Psoas muscle (tissue), 8 donors: ENCODE data around the gene SMG6. TPM values are rescaled to one million over a fixed set of nuclear protein-coding genes. Genes with fewer than 3 reads are reported as not detected.
A peak's percentile ranks its signal among the peaks of the same experiment; 100 is the strongest.

Experiments used
- ATAC-seq, 4 donors: fragments of 200-7000 bp; cut with Tn5 transposase; one replicate each; pipeline ENCODE4 v1.9.1; 2020; ENCODE audit warnings: moderate library complexity in 3 of 4, mild to moderate bottlenecking in 2 of 4
- DNase-seq, 2 donors: peaks; one replicate each; pipeline ENCODE4 v3.0.0-alpha.2; 2020
- H3K27ac ChIP-seq: fragments of 200-600 bp; one replicate; pipeline ENCODE4 v1.8.0; 2022
- H3K27me3 ChIP-seq, 3 donors: fragments of 200-600 bp in 1 of 3; one replicate each; pipeline versions ENCODE4 v1.6.1 to v1.8.0; 2013 to 2022; ENCODE audit warnings: low read length in 2 of 3, mild to moderate bottlenecking in 2 of 3, moderate library complexity in 1 of 3; ENCODE audit not compliant: insufficient read depth in 3 of 3
- H3K36me3 ChIP-seq, 2 donors: fragments of 200-600 bp in 1 of 2; one replicate each; pipeline versions ENCODE4 v1.6.1 to v1.8.0; 2013 to 2022; ENCODE audit warnings: low read depth in 1 of 2, mild to moderate bottlenecking in 1 of 2, moderate library complexity in 1 of 2; ENCODE audit not compliant: insufficient read depth in 1 of 2
- H3K4me1 ChIP-seq: fragments of 200-600 bp; one replicate; pipeline ENCODE4 v1.8.0; 2022
- H3K4me3 ChIP-seq: fragments of 200-600 bp; one replicate; pipeline ENCODE4 v1.8.0; 2022; ENCODE audit warnings: mild to moderate bottlenecking
- H3K9me3 ChIP-seq: fragments of 200-600 bp; one replicate; pipeline ENCODE4 v1.8.0; 2022
- WGBS, 3 donors: extraction: QIAGEN DNeasy Blood & Tissue Kit; methylation state at CpG; one replicate each; pipeline versions ENCODE4 v1.1.6 to v1.1.7; 2013; 5-methylcytosine and 5-hydroxymethylcytosine counted together
- intact Hi-C, 2 donors: fragments of 100-400 bp; cut with DNase I; formaldehyde crosslinking; loops; one replicate each; pipeline versions ENCODE4 v1.11.0 to v1.14.2; 2022
- polyA plus RNA-seq, 3 donors: library from polyadenylated mRNA; stranded (reverse); fragments of 200-250 nt; gene quantifications; one replicate each; pipeline ENCODE4 v1.2.3, GENCODE V29; 2013
- total RNA-seq, 4 donors: library from RNA; stranded (reverse); fragmentation: NEBNext Ultra II Directional in 2 of 4; extraction: Animal tissue kit (Norgen Biotek cat#: 25700) in 2 of 4; gene quantifications; one replicate each; pipeline versions ENCODE4 v1.2.1 to v1.2.4, GENCODE V29; 2021 to 2023
- TF ChIP-seq, protein P1 (sequence below): fragments of 200-600 bp; IDR thresholded peaks from one replicate; pipeline ENCODE4 v1.8.0; 2022; ENCODE audit warnings: antibody characterized with exemption
- donor health status: healthy with polysubstance abuse.
- donor health status: DM: no; HTN: no; CAD: no; lungs with moderate emphysema.
- donor health status: Bipolar disorder and iron deficiency.
- donor health status: healthy.
- donor health status: DM: yes; HTN: yes; CAD: no.
- donor health status: DM: no; HTN: no; CAD: no.
- donor health status: DM: no; HTN: no; CAD: no.
- donor health status: DM: yes; HTN: yes; CAD: no.

The SMG6 gene
- total and polyA plus RNA-seq, 7 donors = 9.4 to 24.1 (median 16.3) TPM

DNA sequence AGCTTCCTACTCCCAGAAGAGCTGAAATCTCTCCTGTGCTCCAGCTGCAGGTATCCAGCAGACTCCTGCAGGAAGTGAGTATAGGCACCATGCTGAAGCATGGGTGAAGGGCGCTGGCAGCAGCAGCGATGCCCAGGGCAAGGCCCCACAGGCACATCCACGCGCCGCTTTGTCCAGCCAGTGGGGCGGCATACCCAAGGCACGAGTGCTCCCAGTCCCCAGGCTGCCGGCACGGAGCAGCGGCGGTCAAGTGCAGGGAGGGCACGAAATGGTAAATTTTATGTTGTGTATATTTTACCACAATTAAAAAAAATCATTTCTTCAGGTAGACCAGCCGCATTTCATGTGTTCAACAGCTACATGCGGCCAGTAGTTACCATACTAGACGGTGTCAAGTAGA, 175.6 kb downstream of the SMG6 start:
- TF ChIP-seq, protein P1, sequence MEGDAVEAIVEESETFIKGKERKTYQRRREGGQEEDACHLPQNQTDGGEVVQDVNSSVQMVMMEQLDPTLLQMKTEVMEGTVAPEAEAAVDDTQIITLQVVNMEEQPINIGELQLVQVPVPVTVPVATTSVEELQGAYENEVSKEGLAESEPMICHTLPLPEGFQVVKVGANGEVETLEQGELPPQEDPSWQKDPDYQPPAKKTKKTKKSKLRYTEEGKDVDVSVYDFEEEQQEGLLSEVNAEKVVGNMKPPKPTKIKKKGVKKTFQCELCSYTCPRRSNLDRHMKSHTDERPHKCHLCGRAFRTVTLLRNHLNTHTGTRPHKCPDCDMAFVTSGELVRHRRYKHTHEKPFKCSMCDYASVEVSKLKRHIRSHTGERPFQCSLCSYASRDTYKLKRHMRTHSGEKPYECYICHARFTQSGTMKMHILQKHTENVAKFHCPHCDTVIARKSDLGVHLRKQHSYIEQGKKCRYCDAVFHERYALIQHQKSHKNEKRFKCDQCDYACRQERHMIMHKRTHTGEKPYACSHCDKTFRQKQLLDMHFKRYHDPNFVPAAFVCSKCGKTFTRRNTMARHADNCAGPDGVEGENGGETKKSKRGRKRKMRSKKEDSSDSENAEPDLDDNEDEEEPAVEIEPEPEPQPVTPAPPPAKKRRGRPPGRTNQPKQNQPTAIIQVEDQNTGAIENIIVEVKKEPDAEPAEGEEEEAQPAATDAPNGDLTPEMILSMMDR = no peak
- ATAC-seq = no peak
- no peaks in the 10 kb centered on the region for H3K27me3 ChIP-seq
- no peak for DNase-seq
- H3K36me3 ChIP-seq = no peaks in the 10 kb centered on the region
- no peaks in the 10 kb centered on the region for H3K9me3 ChIP-seq
- no peak overlapping the region for H3K27ac ChIP-seq
- 96 to 98% (median 98%) methylated on average over 15 of the region's 15 CpGs for WGBS, 3 donors
- H3K4me1 ChIP-seq = peaks cover 15% of the 10 kb centered on the region
- no peak overlapping the region for H3K4me3 ChIP-seq
- intact Hi-C loops = no loop called here

DNA sequence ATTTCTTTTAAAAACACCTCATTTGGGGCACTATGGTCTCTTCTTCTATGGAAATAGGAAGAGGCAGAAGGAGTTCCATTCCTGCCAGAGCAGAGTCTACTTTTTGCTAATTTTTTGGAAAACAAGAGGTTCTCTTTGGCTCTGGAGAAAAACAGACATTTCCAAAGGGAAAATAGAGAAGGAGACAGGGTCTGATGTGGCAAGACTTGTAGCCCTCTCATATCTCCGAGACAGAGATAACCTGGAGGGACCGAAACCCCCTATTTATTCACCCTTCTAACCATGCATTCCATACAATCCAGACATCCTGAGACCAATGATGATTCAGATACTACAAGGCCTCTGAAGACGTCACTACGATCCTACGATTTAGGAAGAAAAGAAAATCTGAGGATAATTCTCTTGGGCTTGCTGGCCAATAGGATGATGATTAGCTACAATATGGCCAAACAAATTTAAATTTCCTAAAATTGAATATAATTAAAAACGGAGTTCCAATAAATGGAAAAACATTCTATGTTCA, 178.5 kb downstream of the SMG6 start:
- no peak for DNase-seq
- peaks cover 25% of the 10 kb centered on the region for H3K4me1 ChIP-seq
- no peaks in the 10 kb centered on the region for H3K27me3 ChIP-seq
- H3K36me3 ChIP-seq = peaks cover 0 to 5% of the 10 kb centered on the region in 2 donors
- TF ChIP-seq, protein P1 = no peak
- H3K4me3 ChIP-seq = no peak overlapping the region
- intact Hi-C loops = no loop called here
- no peaks in the 10 kb centered on the region for H3K9me3 ChIP-seq
- H3K27ac ChIP-seq = no peak overlapping the region
- no peak for ATAC-seq
- WGBS, 3 donors = 97 to 99% (median 97%) methylated on average over 6 of the region's 6 CpGs

GRCh38 chr17:2124391-2124790, 179.2 kb downstream of the SMG6 start:
- WGBS, 3 donors = 80 to 87% (median 84%) methylated on average over 6 of the region's 6 CpGs
- intact Hi-C loops = no loop called here
- no peak for ATAC-seq
- peak overlapping the region; percentile 74 for H3K27ac ChIP-seq
- no peak overlapping the region for H3K4me3 ChIP-seq
- no peak for DNase-seq
- no peaks in the 10 kb centered on the region for H3K27me3 ChIP-seq
- peaks cover 25% of the 10 kb centered on the region for H3K4me1 ChIP-seq
- peaks cover 0 to 8% of the 10 kb centered on the region in 2 donors for H3K36me3 ChIP-seq
- H3K9me3 ChIP-seq = no peaks in the 10 kb centered on the region
- TF ChIP-seq, protein P1 = no peak

DNA sequence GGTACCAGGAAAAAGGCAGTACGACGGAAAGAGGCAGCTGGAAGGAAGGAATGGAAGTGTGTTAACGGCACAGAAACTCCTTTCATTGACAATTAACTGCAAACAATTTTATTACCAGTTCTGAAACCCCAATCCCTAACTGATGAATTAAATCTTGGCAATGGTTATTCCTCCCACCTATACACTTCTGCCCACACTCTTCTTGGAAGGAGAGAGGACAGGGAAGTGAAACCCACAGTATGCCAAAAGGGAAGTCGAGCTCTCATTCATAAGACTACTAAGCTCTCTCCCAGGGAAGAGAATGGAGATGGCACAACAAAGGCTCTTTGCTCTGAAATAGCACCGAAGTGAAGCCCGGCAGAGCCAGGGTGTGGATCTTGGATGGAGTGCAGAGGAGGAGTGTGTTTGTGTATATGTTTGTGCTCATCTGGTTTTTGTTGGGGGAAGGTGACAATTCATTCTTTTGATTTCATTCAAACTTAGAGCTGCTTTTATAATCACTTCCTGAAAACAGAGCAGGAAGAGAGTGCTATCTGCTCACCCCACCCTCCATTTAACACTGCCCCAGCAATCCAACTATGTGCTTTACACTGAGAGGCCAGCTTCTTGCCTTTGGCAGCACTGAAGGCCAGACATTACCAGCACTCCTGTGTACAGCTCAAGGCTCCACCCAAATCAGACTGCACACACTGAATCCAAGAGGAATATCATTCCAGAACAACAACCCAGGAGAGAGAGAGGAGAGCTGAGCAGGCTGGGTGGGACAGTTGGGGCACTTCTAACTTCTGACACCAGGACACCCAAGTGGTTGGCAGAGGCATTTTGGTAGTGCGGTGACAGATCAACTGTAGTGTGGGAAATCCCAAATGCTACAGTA, 180.0 kb downstream of the SMG6 start:
- intact Hi-C loops = no loop called here
- Histone ChIP-seq H3K27me3 (no peaks in the 10 kb centered on the region), H3K4me1 (peaks cover 25% of the 10 kb centered on the region), H3K9me3 (no peaks in the 10 kb centered on the region), H3K36me3 (peaks cover 0 to 8% of the 10 kb centered on the region in 2 donors), H3K27ac (peak overlapping the region; percentile 74), H3K4me3 (peak overlapping the region; percentile 15)
- DNase-seq = no peak
- TF ChIP-seq, protein P1 = no peak
- peak in 3 of 4 donors; percentile 23 to 50 (median 45) for ATAC-seq
- whole genome bisulfite sequencing, 3 donors = 30 to 37% (median 33%) methylated on average over 7 of the region's 7 CpGs
